HEK293 (cell line): Measurements from ENCODE around the gene CXCL5.

ENCODE experiments used
- MYNN ChIP-seq: fragments of 450-650 bp; formaldehyde crosslinking; IDR thresholded peaks from 2 replicates; pipeline ENCODE4 v1.5.1; 2016; ENCODE audit warnings: missing biosample characterization, missing genetic modification characterization, borderline replicate concordance
- SP2 ChIP-seq: fragments of 450-650 bp; formaldehyde crosslinking; IDR thresholded peaks from 2 replicates; pipeline ENCODE4 v1.5.1; 2016; ENCODE audit warnings: missing biosample characterization, missing genetic modification characterization
- YY1 ChIP-seq: fragments of 450-650 bp; formaldehyde crosslinking; IDR thresholded peaks from 2 replicates; pipeline ENCODE4 v1.5.1; 2018; ENCODE audit warnings: missing biosample characterization, missing genetic modification characterization
- ZBTB7A ChIP-seq: fragments of 450-650 bp; formaldehyde crosslinking; IDR thresholded peaks from 2 replicates; pipeline ENCODE4 v1.5.1; 2016; ENCODE audit warnings: low read depth, missing biosample characterization, missing genetic modification characterization
- ZNF558 ChIP-seq: fragments of 450-650 bp; formaldehyde crosslinking; IDR thresholded peaks from 2 replicates; pipeline ENCODE4 v1.5.1; 2016; ENCODE audit warnings: missing biosample characterization, missing genetic modification characterization
- ZNF561 ChIP-seq: fragments of 450-650 bp; IDR thresholded peaks from 2 replicates; pipeline ENCODE4 v1.5.1; 2018; ENCODE audit warnings: missing biosample characterization, missing genetic modification characterization, borderline replicate concordance
- ZNF658 ChIP-seq: fragments of 450-650 bp; formaldehyde crosslinking; IDR thresholded peaks from 2 replicates; pipeline ENCODE4; 2016; ENCODE audit warnings: missing biosample characterization, missing genetic modification characterization
- TF ChIP-seq, protein P1 (sequence below): fragments of 450-650 bp; formaldehyde crosslinking; IDR thresholded peaks from 2 replicates; pipeline ENCODE4 v1.5.1; 2016; ENCODE audit warnings: missing biosample characterization, missing genetic modification characterization
- TF ChIP-seq, protein P2 (sequence below): fragments of 450-650 bp; formaldehyde crosslinking; optimal IDR thresholded peaks from 2 replicates; pipeline ENCODE3; 2016; ENCODE audit warnings: missing biosample characterization, mild to moderate bottlenecking, missing genetic modification characterization
- TF ChIP-seq, protein P3 (sequence below): fragments of 450-650 bp; formaldehyde crosslinking; IDR thresholded peaks from 2 replicates; pipeline ENCODE4 v1.5.1; 2016; ENCODE audit warnings: missing biosample characterization, missing genetic modification characterization, low read depth

DNA sequence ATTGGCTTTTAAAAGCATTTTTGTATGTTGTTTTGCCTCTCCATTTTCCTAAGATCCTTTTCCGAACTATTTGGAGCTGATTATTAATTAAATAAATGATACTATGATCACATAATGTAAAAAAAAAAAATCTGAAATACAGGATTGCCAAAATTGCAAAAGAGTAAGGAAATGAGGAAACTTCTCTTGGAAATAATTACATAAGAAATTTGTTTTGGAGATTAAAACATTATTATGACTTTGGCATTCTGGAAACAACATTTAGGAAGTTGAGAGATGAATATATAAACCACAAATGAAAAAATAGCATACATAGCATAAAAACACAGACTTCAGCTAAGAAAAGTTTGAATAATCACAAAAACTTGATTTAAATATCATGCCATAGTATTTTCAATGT is 50.2 kb downstream of the CXCL5 start:
- no peak for TF ChIP-seq ZNF658 (tag by site-specific recombination)
- no peak for TF ChIP-seq YY1
- no peak for TF ChIP-seq SP2 (tag by site-specific recombination)
- TF ChIP-seq, protein P1, sequence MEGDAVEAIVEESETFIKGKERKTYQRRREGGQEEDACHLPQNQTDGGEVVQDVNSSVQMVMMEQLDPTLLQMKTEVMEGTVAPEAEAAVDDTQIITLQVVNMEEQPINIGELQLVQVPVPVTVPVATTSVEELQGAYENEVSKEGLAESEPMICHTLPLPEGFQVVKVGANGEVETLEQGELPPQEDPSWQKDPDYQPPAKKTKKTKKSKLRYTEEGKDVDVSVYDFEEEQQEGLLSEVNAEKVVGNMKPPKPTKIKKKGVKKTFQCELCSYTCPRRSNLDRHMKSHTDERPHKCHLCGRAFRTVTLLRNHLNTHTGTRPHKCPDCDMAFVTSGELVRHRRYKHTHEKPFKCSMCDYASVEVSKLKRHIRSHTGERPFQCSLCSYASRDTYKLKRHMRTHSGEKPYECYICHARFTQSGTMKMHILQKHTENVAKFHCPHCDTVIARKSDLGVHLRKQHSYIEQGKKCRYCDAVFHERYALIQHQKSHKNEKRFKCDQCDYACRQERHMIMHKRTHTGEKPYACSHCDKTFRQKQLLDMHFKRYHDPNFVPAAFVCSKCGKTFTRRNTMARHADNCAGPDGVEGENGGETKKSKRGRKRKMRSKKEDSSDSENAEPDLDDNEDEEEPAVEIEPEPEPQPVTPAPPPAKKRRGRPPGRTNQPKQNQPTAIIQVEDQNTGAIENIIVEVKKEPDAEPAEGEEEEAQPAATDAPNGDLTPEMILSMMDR (tag by site-specific recombination), result no peak
- TF ChIP-seq, protein P2, sequence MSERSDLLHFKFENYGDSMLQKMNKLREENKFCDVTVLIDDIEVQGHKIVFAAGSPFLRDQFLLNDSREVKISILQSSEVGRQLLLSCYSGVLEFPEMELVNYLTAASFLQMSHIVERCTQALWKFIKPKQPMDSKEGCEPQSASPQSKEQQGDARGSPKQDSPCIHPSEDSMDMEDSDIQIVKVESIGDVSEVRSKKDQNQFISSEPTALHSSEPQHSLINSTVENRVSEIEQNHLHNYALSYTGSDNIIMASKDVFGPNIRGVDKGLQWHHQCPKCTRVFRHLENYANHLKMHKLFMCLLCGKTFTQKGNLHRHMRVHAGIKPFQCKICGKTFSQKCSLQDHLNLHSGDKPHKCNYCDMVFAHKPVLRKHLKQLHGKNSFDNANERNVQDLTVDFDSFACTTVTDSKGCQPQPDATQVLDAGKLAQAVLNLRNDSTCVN (tag by site-specific recombination), result no peak
- no peak for TF ChIP-seq ZBTB7A (tag by site-specific recombination)
- TF ChIP-seq, protein P3, sequence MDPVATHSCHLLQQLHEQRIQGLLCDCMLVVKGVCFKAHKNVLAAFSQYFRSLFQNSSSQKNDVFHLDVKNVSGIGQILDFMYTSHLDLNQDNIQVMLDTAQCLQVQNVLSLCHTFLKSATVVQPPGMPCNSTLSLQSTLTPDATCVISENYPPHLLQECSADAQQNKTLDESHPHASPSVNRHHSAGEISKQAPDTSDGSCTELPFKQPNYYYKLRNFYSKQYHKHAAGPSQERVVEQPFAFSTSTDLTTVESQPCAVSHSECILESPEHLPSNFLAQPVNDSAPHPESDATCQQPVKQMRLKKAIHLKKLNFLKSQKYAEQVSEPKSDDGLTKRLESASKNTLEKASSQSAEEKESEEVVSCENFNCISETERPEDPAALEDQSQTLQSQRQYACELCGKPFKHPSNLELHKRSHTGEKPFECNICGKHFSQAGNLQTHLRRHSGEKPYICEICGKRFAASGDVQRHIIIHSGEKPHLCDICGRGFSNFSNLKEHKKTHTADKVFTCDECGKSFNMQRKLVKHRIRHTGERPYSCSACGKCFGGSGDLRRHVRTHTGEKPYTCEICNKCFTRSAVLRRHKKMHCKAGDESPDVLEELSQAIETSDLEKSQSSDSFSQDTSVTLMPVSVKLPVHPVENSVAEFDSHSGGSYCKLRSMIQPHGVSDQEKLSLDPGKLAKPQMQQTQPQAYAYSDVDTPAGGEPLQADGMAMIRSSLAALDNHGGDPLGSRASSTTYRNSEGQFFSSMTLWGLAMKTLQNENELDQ, result no peak
- TF ChIP-seq ZNF558, result no peak
- no peak for TF ChIP-seq MYNN
- TF ChIP-seq ZNF561 (tag by site-specific recombination), result no peak
